Urinary bladder (tissue), 4 donors: ENCODE measurements around the gene TNK2. TPM values are rescaled to one million over a fixed set of nuclear protein-coding genes. Genes with fewer than 3 reads are reported as not detected.
"Not testable (repeated sequence)": the region's sequence is repeated elsewhere in the genome, so short reads cannot be mapped to it uniquely, and the experiment has no call there.

Experiments
- DNase-seq: peaks from one replicate; pipeline ENCODE4 v3.0.0-alpha.2; 2015; ENCODE audit errors: extremely low spot score
- H3K27ac ChIP-seq: one replicate; pipeline ENCODE4 v1.5.1; 2013; ENCODE audit warnings: low read depth, mild to moderate bottlenecking, moderate library complexity
- H3K36me3 ChIP-seq: one replicate; pipeline ENCODE4 v1.6.1; 2013; ENCODE audit warnings: mild to moderate bottlenecking, moderate library complexity; ENCODE audit not compliant: insufficient read depth
- H3K4me1 ChIP-seq: one replicate; pipeline ENCODE4 v1.6.1; 2013; ENCODE audit warnings: mild to moderate bottlenecking, moderate library complexity; ENCODE audit not compliant: insufficient read depth
- H3K4me3 ChIP-seq: one replicate; pipeline ENCODE4 v1.5.1; 2013; ENCODE audit warnings: low read depth, low read length
- WGBS: extraction: QIAGEN DNeasy Blood & Tissue Kit; methylation state at CpG from one replicate; pipeline ENCODE4 v1.1.7; 2013; 5-methylcytosine and 5-hydroxymethylcytosine counted together
- polyA plus RNA-seq: library from polyadenylated mRNA; stranded (reverse); fragments of 200-250 nt; gene quantifications from one replicate; pipeline ENCODE4 v1.2.3, GENCODE V29; 2013
- total RNA-seq: library from RNA; depleted of rRNA; stranded (reverse); fragments of >200 nt; gene quantifications from one replicate; pipeline ENCODE4 v1.2.3, GENCODE V29; 2014
- donor health status: healthy with polysubstance abuse.
- donor health status: healthy.

The TNK2 gene
- total RNA-seq: 8.7 TPM
- polyA plus RNA-seq: 38.3 TPM

DNA sequence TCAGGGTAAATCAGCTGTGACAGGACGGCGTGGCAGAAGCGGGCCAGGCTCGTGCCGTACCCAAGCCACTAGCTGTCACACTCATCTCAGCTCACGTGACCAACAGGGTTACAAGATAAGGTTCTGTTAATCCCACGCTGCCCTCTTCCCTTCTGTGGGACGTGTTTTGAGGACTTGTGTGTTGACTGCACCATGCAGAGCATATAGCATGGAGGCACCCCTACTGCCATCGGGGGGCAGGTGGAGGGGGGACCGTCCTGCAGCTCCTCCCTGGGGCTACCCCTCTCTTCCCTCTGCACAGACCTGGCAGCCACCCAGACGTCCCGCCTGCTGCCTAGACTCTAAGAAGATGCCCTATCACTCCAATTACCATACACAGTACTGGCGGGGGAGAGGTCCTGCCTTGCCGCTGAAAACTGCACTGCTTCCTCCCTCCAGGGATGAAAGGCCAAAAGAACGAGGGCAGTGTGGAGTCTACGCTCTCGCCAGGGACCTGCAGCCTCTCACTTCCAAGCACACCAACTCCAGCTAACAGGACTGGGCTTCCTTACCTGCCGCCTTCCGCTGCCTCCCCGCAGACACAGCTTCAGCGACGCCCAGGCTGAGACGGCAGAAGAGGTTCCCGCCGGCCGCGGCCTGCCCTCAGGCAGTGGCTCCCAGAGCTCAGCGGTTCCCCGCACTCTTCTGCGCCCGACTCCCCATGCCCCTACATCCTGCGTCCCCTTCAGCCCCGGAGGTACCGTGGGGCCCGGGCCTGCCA lies at the start of gene TNK2:
Gene TNK2 (minus strand): TSS at position 618 of the 760 bp plus-strand sequence. CDS start 19,963 bp downstream, outside the sequence.
- Histone ChIP-seq H3K36me3 (no peaks in the 10 kb centered on the region), H3K4me1 (peaks cover 2% of the 10 kb centered on the region), H3K4me3 (peak within 1 kb of the TSS; percentile 95), H3K27ac (peak within 1 kb of the TSS; percentile 46)
- no peak for DNase-seq
- 5% methylated on average over 35 of the region's 35 CpGs for WGBS

DNA sequence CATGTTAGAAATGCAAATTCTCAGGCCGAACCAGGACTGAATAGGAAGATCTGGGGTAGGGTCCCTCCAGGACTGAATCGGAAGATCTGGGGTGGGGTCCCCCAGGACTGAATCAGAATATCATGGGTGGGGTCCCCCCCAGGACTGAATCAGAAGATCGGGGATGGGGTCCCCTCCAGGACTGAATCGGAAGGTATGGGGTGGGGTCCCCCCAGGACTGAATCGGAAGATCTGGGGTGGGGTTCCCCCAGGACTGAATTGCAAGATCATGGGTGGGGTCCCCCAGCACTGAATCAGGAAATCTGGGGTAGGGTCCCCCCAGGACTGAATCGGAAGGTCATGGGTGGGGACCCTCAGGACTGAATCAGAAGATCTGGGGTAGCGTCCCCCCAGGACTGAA lies 48.2 kb upstream of the TNK2 start:
- Histone ChIP-seq H3K36me3 (peaks cover 4% of the 10 kb centered on the region), H3K27ac (no peak overlapping the region), H3K4me3 (no peak overlapping the region), H3K4me1 (no peaks in the 10 kb centered on the region)
- DNase-seq: no peak
- WGBS: 97% methylated on average over 7 of the region's 7 CpGs

DNA sequence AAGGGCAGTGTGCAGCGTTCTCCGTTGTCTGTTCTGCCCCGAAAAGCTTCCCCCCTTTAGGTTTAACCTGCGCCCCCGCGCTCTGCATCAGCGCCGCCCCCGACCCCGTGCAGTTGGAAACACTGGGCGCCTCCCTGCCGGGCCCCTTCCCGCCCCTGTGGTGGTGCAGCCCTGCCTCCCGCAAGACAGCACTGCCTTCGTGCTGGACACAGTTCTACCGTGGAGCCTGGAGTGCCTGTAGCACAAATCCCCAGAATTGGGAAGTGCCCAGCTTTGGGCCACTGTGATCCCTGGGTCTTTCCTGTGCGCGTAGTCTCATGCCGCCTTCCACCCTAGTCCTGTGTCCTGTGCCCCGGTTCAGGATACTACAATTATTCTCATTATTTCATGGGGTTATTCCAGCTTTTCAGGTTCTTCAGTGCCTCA lies 47.1 kb upstream of the TNK2 start:
- not testable (repeated sequence) for H3K36me3 ChIP-seq, H3K27ac ChIP-seq, H3K4me3 ChIP-seq, H3K4me1 ChIP-seq, DNase-seq
- WGBS: 37% methylated on average over 20 of the region's 20 CpGs

DNA sequence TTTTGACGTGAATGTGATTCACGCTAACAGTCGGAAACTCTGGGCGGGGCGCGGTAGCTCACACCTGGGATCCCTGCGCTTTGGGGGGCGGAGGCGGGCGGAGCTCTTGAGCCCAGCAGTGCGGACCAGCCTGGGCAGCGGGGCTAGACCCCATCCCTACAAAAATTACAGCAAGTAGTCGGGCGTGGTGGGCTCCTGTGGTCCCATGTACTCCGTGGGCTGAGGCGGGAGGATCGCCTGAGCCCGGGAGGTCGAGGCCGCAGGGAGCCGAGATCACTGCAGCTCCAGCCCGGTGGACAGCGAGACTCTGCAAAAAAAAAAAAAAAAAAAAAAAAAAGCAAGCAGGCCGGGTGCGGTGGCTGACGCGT lies 46.4 kb upstream of the TNK2 start:
- H3K36me3 ChIP-seq, DNase-seq, H3K27ac ChIP-seq, H3K4me1 ChIP-seq: not testable (repeated sequence)
- under 1% methylated on average over 12 of the region's 27 CpGs for WGBS
- H3K4me3 ChIP-seq: peak overlapping the region; percentile 31

DNA sequence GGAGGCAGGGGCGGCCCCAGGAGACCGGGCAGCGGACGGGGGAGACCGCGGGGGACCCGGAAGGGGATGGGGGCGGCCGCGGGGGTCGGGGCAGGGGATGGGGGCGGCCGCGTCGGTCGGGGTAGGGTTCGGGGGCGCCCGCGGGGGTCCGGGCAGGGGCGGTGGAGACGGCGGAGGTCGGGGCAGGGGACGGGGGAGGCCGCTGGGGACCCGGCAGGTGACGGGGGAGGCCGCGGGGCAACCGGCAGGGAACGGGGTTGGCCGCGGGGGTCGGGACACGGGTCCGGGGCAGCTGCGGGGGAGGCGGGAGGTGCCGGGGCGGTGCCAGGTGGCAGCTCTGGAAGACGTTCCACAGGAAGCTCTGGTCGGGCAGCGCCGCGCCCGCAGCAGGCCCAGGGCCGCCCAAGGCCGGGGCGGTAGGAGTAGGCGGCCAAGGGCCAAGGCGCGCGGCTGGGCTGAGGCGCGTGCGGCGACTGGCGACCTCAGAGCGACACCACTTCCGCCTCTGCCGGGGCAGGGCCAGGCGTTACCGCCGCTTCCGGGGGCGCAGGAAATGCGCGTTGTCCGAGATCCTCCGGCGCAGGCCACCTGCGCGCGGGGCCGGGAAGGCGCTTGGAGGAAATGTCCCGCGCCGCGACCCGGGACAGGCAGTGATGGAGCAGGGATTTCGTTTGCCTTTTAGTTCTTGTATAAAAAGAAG lies 45.9 kb upstream of the TNK2 start:
- DNase-seq, H3K27ac ChIP-seq, H3K4me1 ChIP-seq, H3K36me3 ChIP-seq: not testable (repeated sequence)
- WGBS: under 1% methylated on average over 42 of the region's 84 CpGs
- H3K4me3 ChIP-seq: peak overlapping the region; percentile 31

DNA sequence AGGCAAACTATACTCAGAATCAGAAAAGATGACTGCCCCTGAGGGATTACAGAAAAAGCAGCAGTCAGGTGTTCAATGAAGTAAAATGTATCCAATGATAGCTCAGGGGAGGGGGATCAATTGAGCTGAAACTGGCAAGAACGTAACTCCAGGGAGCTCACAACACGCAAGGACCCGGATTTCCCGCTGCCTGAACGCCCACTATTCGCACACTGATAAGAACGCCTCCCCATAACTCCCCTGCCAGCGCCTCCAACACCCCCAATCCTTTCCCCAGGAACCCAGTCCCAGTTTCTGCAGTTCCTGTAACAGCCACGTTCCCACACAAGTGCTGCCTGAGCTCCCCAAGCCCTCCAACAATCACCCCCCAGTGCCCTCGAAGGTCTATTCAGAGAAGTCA lies 44.2 kb upstream of the TNK2 start:
- H3K36me3 ChIP-seq, H3K27ac ChIP-seq, H3K4me1 ChIP-seq, DNase-seq, H3K4me3 ChIP-seq: not testable (repeated sequence)
- WGBS: 53% methylated on average over 8 of the region's 10 CpGs

DNA sequence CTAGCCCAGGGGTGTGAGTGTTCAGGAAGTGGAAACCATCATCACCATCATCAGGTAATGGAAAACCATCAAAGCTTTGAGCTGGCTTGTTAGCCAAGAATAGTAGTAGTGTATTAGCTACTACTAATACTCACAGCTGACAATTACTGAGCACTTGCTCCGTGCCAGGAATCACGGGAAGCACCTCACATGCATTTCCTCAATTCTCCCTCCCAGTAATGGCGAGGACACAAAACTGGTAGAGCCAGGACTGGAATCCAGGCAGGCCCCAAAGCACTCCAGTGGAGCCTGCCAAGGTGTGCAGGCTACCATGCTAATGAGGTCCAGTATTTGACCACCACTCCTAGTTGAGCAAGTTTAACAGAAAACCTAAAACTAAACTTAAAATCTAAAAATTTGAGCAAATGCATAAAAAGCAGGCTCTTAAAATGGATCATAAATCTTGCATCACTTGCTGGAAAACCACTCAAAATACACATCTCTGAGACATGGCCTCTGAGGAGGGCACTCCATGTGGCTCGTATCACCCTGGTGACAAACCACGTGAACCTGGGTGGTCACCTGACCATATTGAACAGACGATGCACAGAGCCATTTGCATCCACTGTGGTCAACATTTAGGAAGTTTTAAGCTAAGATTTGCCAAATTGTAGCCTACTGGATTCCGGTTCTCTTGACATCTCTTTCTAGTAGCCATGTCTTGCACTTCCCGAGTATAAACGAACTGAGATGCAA lies 43.3 kb upstream of the TNK2 start:
- H3K36me3 ChIP-seq, H3K4me1 ChIP-seq, H3K27ac ChIP-seq, H3K4me3 ChIP-seq, DNase-seq: not testable (repeated sequence)
- WGBS: 78% methylated on average over 9 of the region's 9 CpGs

DNA sequence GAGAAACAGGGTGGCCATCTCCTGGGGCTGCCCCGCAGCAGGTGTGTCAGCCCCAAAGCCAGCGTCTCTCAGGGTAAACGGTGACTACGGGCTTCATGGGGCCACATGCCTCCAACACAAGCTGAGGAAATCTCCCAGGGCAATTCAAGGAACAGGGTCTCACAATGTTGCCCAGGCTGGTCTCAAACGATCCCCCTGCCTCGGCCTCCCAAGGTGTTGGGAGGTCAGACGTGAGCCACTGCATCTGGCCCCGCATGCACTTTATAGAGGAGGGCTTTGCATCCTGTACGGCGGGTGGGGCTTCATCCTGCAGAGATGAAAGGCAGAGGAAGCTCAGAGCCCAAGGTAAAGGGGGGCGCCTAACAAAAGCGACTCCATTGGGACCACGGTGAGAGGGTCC lies 42.4 kb upstream of the TNK2 start:
- H3K4me1 ChIP-seq, H3K4me3 ChIP-seq, H3K36me3 ChIP-seq, H3K27ac ChIP-seq, DNase-seq: not testable (repeated sequence)
- WGBS: 88% methylated on average over 12 of the region's 13 CpGs

DNA sequence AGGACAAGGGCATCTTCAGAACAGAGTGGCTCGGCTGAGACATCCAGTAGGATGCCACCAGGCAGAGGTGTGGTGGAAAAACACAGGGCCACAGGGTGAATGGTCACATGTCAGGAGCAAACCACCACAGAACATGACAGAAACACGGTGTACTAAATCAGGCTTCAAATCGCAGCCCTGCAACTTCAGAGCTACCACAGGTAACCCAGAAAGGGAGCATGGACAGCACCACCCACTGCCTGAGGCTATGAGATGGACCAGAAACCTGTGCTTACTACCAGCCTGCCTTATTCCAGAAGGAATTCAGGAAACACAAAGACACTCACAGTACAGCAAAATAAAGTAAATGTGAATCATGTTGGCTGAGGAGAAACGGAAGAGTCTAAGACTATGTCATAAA lies 41.8 kb upstream of the TNK2 start:
- DNase-seq, H3K4me1 ChIP-seq, H3K27ac ChIP-seq, H3K36me3 ChIP-seq, H3K4me3 ChIP-seq: not testable (repeated sequence)
- WGBS: 89% methylated on average over 4 of the region's 4 CpGs

DNA sequence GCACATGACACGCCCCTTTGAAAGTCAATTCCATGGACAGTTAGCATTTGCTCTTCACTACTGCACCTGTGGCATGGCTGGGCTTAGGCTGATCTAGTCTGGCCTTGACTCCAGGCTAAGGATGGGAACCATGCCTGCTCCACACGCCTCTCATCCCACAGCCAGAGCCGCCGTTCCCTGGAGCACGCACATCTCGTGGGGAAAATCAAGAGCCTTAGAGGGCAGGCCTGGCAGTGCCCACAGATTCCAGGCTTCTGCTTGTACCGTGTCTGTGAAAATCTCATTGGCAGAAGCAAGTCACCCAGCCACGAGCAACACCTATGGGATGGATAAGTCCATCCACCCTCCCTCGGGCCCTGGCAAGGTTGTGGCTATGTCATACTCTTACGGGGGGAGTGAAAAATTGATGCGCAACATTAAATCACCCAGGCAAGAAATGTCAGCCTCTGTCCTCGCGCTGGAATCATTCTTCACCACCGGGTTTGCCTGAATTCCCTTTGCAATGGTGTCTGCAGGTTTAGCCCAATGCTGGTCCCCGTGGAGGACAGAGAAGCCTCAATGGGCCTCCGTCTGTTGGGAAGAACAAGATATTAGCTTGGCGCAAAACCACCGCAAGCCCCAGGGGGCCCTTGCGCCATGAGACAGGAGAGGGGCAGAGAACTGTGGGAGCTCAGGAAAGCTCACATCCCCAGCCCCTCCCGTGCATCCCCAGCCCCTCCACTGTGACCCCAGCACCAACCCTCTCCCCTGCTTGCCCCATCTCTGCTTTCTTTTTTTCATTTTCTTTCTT lies 38.8 kb upstream of the TNK2 start:
- not testable (repeated sequence) for H3K27ac ChIP-seq, H3K4me1 ChIP-seq, H3K36me3 ChIP-seq, DNase-seq, H3K4me3 ChIP-seq
- 94% methylated on average over 20 of the region's 20 CpGs for WGBS

DNA sequence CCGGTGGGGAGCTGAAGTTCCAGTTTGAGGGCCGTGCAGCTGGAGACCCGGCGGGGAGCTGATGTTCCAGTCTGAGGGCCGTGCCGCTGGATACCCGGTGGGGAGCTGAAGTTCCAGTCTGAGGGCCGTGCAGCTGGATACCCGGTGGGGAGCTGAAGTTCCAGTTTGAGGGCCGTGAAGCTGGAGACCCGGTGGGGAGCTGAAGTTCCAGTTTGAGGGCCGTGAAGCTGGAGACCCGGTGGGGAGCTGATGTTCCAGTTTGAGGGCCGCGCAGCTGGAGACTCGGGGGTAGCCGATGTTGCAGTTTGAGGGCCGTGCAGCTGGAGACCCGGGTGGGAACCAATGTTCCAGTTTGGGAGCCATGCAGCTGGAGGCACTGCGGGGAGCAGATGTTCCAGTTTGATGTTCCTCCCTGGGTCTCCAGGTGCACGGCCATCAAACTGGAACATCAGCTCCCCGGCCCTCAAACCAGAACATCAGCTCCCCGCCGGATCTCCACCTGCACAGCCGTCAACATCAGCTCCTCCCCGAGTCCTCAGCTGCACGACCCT lies 33.0 kb upstream of the TNK2 start:
- DNase-seq, H3K4me3 ChIP-seq, H3K36me3 ChIP-seq, H3K4me1 ChIP-seq, H3K27ac ChIP-seq: not testable (repeated sequence)
- WGBS: 93% methylated on average over 27 of the region's 27 CpGs

DNA sequence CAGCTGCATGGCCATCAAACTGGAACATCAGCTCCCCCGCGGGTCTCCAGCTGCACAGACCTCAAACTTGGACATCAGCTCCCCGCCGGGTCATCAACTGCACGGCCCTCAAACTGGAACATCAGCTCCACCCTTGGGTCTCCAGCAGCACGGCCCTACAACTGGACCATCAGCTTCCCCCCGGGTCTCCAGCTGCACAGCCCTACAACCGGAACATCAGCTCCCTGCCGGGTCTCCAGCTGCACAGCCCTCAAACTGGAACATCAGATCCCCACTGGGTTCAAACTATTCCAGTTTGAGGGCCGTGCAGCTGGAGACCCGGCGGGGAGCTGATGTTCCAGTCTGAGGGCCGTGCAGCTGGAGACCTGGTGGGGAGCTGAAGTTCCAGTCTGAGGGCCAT lies 32.5 kb upstream of the TNK2 start:
- not testable (repeated sequence) for H3K27ac ChIP-seq, H3K36me3 ChIP-seq, DNase-seq, H3K4me3 ChIP-seq, H3K4me1 ChIP-seq
- 89% methylated on average over 13 of the region's 13 CpGs for WGBS
